Astrocyte (in vitro differentiated cells and primary cell): ENCODE results near the gene SH3GL3. TPM values are rescaled to one million over a fixed set of nuclear protein-coding genes. Genes with fewer than 3 reads are reported as not detected.

Experiments
- DNase-seq: peaks from one replicate; pipeline ENCODE4 v3.0.0-alpha.2; 2010; ENCODE audit warnings: low read depth
- FAIRE-seq: peaks from 2 replicates; lab custom pipeline; 2011; peaks lifted over from hg19 to GRCh38; lab: Jason Lieb, UNC
- H2AFZ ChIP-seq: 2 replicates; pipeline ENCODE4 v1.6.0; 2012; ENCODE audit warnings: low read depth, low read length, inconsistent platforms
- H3K27ac ChIP-seq: 2 replicates; pipeline ENCODE4 v1.5.1; 2011; ENCODE audit warnings: low read depth, low read length, inconsistent platforms
- H3K27me3 ChIP-seq: 2 replicates; pipeline ENCODE4 v1.6.0; 2011; ENCODE audit warnings: low read length, inconsistent platforms; ENCODE audit not compliant: insufficient read depth
- H3K36me3 ChIP-seq: 2 replicates; pipeline ENCODE4 v1.5.1; 2011; ENCODE audit warnings: low read length, inconsistent platforms; ENCODE audit not compliant: insufficient read depth
- H3K4me1 ChIP-seq: 2 replicates; pipeline ENCODE4 v1.5.1; 2011; ENCODE audit warnings: low read length, inconsistent platforms; ENCODE audit not compliant: insufficient read depth
- H3K4me2 ChIP-seq: 2 replicates; pipeline ENCODE4 v1.6.0; 2012; ENCODE audit warnings: low read length, inconsistent platforms
- H3K4me3 ChIP-seq: 2 replicates; pipeline ENCODE4 v1.5.1; 2011; ENCODE audit warnings: low read depth, mild to moderate bottlenecking, low read length, inconsistent platforms; ENCODE audit not compliant: insufficient read depth
- H3K79me2 ChIP-seq: 2 replicates; pipeline ENCODE4 v1.6.0; 2012; ENCODE audit warnings: mild to moderate bottlenecking, low read length, inconsistent platforms; ENCODE audit not compliant: insufficient read depth
- H3K9ac ChIP-seq: 2 replicates; pipeline ENCODE4 v1.6.0; 2012; ENCODE audit warnings: mild to moderate bottlenecking, low read length, inconsistent platforms
- H3K9me3 ChIP-seq: 2 replicates; pipeline ENCODE4 v1.5.1; 2012; ENCODE audit warnings: low read depth, mild to moderate bottlenecking, low read length, inconsistent platforms; ENCODE audit not compliant: insufficient read depth
- H4K20me1 ChIP-seq: 2 replicates; pipeline ENCODE4 v1.6.0; 2012; ENCODE audit warnings: low read length, inconsistent platforms; ENCODE audit not compliant: insufficient read depth
- H3K27ac Mint-ChIP-seq: one replicate; pipeline ENCODE4 v1.8.0; 2021; ENCODE audit warnings: mild to moderate bottlenecking, mixed read lengths; ENCODE audit not compliant: unreplicated experiment
- H3K27me3 Mint-ChIP-seq: one replicate; pipeline ENCODE4 v1.8.0; 2021; ENCODE audit warnings: low read depth, mixed read lengths; ENCODE audit not compliant: unreplicated experiment
- H3K36me3 Mint-ChIP-seq: one replicate; pipeline ENCODE4 v1.8.0; 2021; ENCODE audit warnings: low read depth, mixed read lengths; ENCODE audit not compliant: unreplicated experiment
- H3K4me1 Mint-ChIP-seq: one replicate; pipeline ENCODE4 v1.8.0; 2021; ENCODE audit warnings: low read depth, mixed read lengths; ENCODE audit not compliant: unreplicated experiment
- H3K4me3 Mint-ChIP-seq: one replicate; pipeline ENCODE4 v1.8.0; 2021; ENCODE audit warnings: mild to moderate bottlenecking, moderate library complexity, mixed read lengths; ENCODE audit not compliant: unreplicated experiment
- H3K9me3 Mint-ChIP-seq: one replicate; pipeline ENCODE4 v1.8.0; 2021; ENCODE audit warnings: mild to moderate bottlenecking, mixed read lengths; ENCODE audit not compliant: unreplicated experiment
- EZH2 ChIP-seq: IDR thresholded peaks from 2 replicates; pipeline ENCODE4 v1.6.1; 2012; ENCODE audit warnings: mild to moderate bottlenecking, low read length, inconsistent platforms; ENCODE audit not compliant: insufficient read depth
- total RNA-seq: library from RNA; stranded (reverse); gene quantifications from 2 replicates; pipeline ENCODE4 v1.2.1, GENCODE V29; 2021
- TF ChIP-seq, protein P1 (sequence below): IDR thresholded peaks from 2 replicates; pipeline ENCODE4 v1.5.1; 2011; ENCODE audit warnings: low read depth, mild to moderate bottlenecking, inconsistent platforms, low read length, moderate library complexity; ENCODE audit not compliant: insufficient read depth

The SH3GL3 gene
- total RNA-seq, 1 donor from 2014 or later = 2.7 TPM

DNA sequence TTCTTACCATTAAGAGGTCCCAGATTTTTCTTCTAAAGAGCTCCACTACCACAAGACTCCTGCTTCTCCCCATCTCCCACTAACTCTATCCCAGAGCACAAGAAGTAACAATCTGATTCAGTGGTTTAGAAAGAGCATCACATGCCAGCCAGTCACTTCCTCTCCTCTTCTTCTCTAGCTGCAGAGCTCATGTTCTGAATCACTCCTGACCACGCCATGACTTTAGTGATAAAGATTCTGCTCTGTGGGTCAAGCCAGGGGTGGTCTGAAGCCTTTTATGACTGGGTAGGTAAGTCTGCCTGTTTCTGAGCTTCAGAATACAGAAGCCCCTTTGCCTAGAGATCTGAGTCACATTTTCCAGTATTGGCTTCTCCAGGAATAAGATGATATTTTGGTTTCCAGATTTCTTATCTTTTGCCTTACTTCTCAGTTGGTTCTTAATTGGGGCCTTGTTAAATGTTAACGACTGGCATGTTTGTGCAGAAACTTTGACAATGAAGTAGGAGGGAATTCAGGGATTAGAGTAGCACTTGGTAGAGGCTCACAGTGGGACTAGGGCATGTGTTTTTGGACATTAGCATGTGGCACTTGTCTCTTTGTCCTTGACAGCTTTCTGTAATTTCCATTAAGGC lies 179.1 kb downstream of the SH3GL3 start:
- no peak for TF ChIP-seq EZH2
- TF ChIP-seq, protein P1, sequence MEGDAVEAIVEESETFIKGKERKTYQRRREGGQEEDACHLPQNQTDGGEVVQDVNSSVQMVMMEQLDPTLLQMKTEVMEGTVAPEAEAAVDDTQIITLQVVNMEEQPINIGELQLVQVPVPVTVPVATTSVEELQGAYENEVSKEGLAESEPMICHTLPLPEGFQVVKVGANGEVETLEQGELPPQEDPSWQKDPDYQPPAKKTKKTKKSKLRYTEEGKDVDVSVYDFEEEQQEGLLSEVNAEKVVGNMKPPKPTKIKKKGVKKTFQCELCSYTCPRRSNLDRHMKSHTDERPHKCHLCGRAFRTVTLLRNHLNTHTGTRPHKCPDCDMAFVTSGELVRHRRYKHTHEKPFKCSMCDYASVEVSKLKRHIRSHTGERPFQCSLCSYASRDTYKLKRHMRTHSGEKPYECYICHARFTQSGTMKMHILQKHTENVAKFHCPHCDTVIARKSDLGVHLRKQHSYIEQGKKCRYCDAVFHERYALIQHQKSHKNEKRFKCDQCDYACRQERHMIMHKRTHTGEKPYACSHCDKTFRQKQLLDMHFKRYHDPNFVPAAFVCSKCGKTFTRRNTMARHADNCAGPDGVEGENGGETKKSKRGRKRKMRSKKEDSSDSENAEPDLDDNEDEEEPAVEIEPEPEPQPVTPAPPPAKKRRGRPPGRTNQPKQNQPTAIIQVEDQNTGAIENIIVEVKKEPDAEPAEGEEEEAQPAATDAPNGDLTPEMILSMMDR = no peak
- H3K9ac ChIP-seq = no peak overlapping the region
- H2AFZ ChIP-seq = no peak overlapping the region
- no peaks in the 10 kb centered on the region for H4K20me1 ChIP-seq
- H3K36me3 ChIP-seq = no peaks in the 10 kb centered on the region
- Mint-ChIP-seq H3K36me3 (no peaks in the 10 kb centered on the region), H3K4me1 (peaks cover 6% of the 10 kb centered on the region), H3K4me3 (no peak overlapping the region), H3K9me3 (peaks cover 8% of the 10 kb centered on the region), H3K27ac (peak overlapping the region; percentile 76), H3K27me3 (peaks cover 2% of the 10 kb centered on the region)
- H3K27ac ChIP-seq = no peak overlapping the region
- DNase-seq = peak; percentile 24
- H3K4me1 ChIP-seq = no peaks in the 10 kb centered on the region
- H3K79me2 ChIP-seq = no peaks in the 10 kb centered on the region
- H3K9me3 ChIP-seq = no peaks in the 10 kb centered on the region
- H3K4me3 ChIP-seq = no peak overlapping the region
- H3K4me2 ChIP-seq = no peak overlapping the region
- FAIRE-seq = no peak
- H3K27me3 ChIP-seq = no peaks in the 10 kb centered on the region

DNA sequence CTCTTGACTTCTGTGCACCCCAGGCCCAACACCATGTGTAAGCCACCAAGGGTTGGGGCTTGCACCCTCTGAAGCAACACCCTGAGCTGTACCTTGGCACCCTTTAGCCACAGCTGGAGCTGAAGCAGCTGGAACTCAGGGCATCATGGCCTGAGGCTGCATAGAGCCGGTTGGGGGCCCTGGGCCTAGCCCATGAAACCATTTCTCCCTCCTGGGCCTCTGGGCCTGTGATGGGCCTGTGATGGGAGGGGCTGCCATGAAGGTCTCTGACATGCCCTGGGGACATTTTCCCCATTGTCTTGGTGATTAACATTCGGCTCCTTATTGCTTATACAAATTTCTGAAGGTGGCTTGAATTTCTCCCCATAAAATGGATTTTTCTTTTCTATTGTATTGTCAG lies 184.4 kb downstream of the SH3GL3 start:
- H3K79me2 ChIP-seq = no peaks in the 10 kb centered on the region
- H3K4me2 ChIP-seq = no peak overlapping the region
- H3K9me3 ChIP-seq = no peaks in the 10 kb centered on the region
- no peak for FAIRE-seq
- no peaks in the 10 kb centered on the region for H3K27me3 ChIP-seq
- H3K4me1 ChIP-seq = no peaks in the 10 kb centered on the region
- Mint-ChIP-seq H3K27ac (no peak overlapping the region), H3K4me3 (no peak overlapping the region), H3K9me3 (peaks cover 11% of the 10 kb centered on the region), H3K27me3 (peaks cover 12% of the 10 kb centered on the region), H3K4me1 (no peaks in the 10 kb centered on the region), H3K36me3 (peaks cover 2% of the 10 kb centered on the region)
- H3K4me3 ChIP-seq = no peak overlapping the region
- TF ChIP-seq EZH2 = no peak
- TF ChIP-seq, protein P1 = no peak
- H3K9ac ChIP-seq = no peak overlapping the region
- no peak overlapping the region for H2AFZ ChIP-seq
- H3K36me3 ChIP-seq = no peaks in the 10 kb centered on the region
- no peak for DNase-seq
- H4K20me1 ChIP-seq = no peaks in the 10 kb centered on the region
- no peak overlapping the region for H3K27ac ChIP-seq

DNA sequence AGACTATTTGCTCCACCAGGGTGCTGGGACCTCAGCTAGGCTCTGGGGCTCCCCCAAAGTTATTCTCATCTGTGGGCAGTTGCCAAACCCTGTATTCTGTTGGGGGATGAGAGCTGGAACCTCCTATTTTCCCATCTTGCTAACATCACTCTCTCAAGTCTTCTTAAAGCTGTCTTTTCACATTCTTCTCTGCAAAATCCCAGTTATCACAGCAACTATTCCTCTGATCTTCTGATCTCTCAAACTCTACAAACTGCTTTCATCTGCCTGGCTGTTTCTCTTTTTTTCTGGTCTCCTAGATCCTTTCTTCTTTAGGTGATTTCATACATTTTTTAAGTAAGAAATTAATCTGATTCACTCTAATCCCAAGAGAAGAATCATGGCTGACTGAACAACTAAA lies 196.1 kb downstream of the SH3GL3 start:
- Histone ChIP-seq H4K20me1 (no peaks in the 10 kb centered on the region), H3K36me3 (no peaks in the 10 kb centered on the region), H2AFZ (no peak overlapping the region), H3K4me1 (no peaks in the 10 kb centered on the region), H3K79me2 (no peaks in the 10 kb centered on the region), H3K4me3 (no peak overlapping the region), H3K9ac (no peak overlapping the region), H3K27me3 (no peaks in the 10 kb centered on the region), H3K27ac (no peak overlapping the region), H3K4me2 (no peak overlapping the region), H3K9me3 (no peaks in the 10 kb centered on the region)
- H3K9me3 Mint-ChIP-seq = peaks cover 15% of the 10 kb centered on the region
- no peak overlapping the region for H3K4me3 Mint-ChIP-seq
- H3K27ac Mint-ChIP-seq = no peak overlapping the region
- FAIRE-seq (no peak), DNase-seq (no peak)
- H3K4me1 Mint-ChIP-seq = no peaks in the 10 kb centered on the region
- H3K27me3 Mint-ChIP-seq = peaks cover 4% of the 10 kb centered on the region
- no peak for TF ChIP-seq EZH2
- TF ChIP-seq, protein P1 = no peak
- H3K36me3 Mint-ChIP-seq = no peaks in the 10 kb centered on the region
